Measurements from ENCODE around the gene ITGB5.
"Not testable (repeated sequence)": the region's sequence is repeated elsewhere in the genome, so short reads cannot be mapped to it uniquely, and the experiment has no call there.

ITGB5 gene

GRCh38 chr3:124766113-124767095, 120.8 kb downstream of the ITGB5 start:
- no peak for DNase-seq

- no peak for DNase-seq
Observed at GRCh38 chr3:124765197-124765840, 121.8 kb downstream of the ITGB5 start.

DNA sequence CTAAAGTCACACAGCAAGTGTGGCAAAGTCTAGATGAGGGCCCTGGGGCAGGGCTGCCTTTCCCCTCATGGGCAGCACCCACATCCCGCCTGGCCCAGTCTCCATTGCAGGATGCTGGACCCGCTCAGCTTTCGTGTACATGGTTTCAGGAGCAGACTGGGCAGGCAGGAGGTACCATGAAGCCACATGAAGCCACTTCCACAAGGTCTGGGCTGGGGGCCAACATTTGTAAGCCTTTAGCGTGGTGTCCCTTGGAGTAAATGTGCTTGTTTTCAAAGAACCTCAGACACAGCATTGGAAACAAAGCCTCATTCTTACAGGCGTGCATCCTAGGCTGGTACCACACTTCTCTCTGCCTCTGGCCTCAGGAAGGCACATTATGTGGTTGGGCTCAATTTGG, 122.4 kb downstream of the ITGB5 start:
- DNase-seq: no peak

GRCh38 chr3:124763644-124764358, 123.4 kb downstream of the ITGB5 start:
- no peak for DNase-seq

DNA sequence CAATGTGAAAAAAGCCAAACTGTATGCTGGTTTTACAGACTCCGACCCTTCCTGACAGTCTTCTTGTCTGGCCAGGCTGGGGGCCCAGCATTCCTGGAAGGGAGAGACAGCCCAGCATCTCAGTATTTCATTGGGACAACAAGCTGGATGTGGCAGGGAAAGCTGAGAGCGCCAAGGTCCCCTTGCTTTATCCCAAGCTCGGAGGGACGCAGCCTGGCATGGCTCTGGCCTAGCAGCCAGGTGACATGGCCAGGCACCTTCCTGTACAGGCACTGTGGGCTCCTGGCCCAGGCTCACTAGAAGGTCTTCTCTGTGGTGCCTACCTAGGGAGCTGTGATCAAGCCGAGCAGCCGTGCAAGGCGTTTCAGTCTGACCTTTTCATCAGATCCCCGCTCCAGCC, 124.0 kb downstream of the ITGB5 start:
- no peak for DNase-seq

DNA sequence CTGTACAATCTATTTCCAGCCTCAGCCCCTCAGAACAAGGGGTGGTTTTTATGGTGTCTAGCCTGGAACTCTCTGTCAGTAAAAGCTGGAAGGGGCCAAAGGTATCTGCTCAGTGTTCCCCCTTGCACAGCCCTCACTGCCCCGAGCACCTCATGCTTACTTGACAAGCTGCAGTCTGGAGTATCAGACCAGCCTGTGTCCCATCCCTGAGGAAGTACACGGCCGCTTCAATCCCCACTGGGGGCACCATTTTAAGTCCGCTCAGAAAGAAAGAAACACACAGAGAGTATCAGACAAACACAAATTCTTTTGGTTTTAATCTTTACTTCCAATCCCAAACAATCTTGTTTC, 124.5 kb downstream of the ITGB5 start:
- DNase-seq: no peak

DNA sequence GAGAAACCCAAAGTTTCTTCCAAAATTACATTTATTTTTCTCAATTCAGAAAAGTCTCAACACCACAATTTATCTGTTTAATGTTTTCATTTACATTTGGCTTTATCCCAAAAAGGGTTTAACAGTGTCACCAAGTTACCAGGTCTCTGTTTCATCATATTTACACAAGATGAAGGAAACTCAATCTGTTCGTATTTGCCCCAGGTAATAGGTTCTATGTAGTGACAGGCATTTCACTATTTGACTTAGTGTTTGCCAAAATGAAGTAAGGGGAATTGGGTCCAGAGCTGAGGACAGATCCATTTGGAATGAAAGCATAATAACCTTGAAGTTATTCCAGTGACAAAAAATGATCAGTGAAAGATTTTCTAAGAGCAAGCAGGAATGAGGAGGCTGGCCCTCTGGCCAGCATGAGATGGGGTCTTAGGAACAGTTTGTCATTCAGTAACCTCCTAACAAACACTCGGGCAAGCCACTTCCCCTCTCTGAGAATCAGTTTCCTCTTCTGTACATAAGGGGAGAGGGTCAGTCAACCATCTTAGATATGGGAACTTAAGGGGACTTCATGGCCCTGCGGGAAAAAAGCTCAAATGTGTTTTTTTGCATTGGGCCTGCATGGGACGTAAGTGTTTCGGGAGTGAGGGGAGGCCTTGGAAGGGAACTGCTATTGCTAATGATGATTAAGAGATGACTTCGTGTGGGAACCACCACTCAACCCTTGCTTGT, 125.1 kb downstream of the ITGB5 start:
- DNase-seq: peak; percentile 8

DNA sequence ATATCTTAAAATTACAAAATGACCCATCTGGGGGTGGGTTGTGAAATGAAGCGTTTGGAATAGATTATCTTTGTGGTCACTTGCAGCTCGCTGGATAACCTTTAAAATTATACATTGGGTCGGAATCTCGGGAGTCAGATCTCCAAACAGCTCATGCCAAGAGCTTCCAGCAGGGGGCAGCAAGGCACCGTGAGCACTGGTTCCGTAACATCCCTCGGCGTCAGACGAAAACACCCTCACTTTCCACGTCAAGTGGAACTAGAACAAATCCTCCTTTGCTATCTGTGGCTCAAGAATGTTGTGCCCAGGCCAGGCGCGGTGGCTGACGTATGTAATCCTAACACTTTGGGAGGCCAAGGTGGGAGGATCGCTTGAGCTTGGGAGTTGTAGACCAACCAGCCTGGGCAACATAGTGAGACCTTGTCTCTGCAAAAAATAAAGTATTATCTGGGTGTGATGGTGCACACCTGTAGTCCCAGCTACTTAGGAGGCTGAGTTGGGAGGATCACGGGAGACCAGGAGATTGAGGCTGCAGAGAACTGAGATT, 125.8 kb downstream of the ITGB5 start:
- DNase-seq: peak; percentile 68

DNA sequence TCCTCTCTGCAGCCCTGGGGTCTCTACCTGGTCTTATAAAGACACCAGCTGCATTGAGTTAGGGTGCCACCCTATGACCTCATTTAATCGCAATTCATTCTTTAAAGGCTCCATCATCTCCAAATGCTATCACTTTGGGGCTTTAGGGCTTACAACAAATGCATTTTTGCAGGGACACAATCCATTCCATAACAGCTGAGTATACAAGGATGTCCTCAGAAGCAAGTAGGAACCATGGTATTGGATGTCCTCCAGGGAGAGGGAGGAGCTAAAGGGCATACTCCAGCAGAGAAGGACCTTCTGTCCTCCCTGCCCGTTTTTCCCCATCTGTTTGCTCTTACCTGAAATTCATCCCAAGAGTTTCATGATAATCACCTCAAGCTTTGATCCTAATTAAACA, 126.6 kb downstream of the ITGB5 start:
- no peak for DNase-seq

- DNase-seq: no peak
Observed at GRCh38 chr3:124759666-124760401, 127.3 kb downstream of the ITGB5 start.

DNA sequence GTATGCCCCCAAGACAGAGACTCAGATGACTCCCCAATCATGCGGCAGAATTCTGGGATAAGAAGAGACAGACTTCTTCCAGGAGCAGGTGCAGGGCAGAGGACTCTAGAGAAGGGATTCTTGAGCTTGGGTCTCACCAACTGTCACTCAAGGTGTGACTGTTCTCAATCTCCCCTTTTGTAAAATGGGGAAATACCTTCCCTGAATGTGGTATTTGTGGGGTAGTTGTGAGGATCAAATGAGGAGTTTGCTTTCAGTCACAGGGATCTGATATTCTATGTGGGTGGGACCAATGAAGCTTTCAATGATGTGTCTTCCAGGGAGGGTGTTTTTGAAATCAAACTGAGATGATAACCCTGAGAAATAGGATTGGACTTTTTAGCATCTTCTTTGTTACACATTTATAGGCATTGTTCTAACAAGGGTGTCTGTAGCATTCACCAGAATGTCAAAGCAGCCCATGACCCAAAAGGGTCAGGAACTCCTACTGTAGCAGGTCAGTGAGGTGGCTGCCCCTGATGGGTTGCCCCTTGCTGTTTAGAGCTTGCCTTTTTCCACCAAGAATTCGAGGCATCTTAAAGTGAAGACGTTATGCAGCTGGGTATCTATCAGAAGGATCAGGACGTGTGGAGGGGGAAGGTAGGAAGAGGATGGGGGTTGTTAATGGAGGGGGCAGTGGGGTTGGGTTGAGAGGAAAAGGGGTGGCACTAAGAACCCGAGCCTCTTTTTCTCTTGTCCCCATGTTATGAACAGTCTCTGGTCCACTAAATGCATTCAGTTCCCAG, 128.1 kb downstream of the ITGB5 start:
- DNase-seq: no peak

- not testable (repeated sequence) for DNase-seq
Observed at GRCh38 chr3:124757926-124758325, 129.2 kb downstream of the ITGB5 start.

- DNase-seq: no peak
Observed at GRCh38 chr3:124752051-124752450, 135.1 kb downstream of the ITGB5 start.

DNA sequence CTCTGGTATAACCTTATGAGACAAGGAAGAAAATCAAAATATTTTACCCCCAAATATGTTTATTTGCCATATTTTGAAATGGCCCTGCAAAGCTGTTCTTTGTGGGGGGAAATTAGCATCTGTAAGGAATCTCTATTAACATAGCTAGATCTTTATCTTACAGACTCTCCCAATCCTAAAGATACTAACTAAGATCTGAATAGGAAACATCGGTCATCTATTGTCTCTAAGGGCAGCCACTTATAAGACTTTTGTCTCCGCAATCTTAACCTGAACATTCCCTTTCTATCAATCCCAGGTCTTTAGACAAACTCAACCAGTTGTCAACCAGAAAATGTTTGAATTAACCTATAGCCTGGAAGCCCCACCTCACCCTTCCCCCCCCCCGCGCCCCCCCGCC, 135.7 kb downstream of the ITGB5 start:
- no peak for DNase-seq

GRCh38 chr3:124749877-124750276, 137.3 kb downstream of the ITGB5 start:
- not testable (repeated sequence) for DNase-seq

DNA sequence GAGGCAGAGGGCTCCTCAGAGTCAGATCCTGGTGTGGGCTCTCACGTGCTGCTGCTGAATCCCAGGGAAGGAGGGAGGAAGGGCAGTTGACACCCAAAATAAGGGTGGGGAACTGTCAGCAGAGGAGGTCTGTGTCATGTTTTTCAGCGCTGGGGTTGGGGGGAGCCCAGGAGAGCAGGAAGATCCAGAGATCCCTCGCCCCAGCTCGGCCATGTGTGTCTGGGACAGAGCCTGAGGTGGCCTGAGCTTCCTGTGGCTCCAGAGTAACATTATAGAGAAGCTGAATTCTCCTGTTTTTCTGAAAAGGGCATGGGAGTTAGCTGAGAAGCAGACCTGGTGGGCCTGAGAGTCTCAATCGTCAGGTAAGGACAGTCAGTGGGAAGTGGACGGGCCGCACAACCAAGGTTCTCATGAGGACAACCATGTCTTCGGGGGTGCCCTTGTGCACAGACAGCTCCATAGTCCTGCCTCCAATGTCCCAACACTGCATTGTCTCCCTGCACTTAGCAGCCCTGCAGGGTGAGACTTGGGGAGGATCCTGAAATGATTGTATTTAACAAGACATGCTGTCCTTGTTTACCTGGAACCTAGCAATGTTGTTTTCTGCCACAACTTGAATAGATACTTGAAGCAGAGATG, 138.5 kb downstream of the ITGB5 start:
- DNase-seq: no peak

DNA sequence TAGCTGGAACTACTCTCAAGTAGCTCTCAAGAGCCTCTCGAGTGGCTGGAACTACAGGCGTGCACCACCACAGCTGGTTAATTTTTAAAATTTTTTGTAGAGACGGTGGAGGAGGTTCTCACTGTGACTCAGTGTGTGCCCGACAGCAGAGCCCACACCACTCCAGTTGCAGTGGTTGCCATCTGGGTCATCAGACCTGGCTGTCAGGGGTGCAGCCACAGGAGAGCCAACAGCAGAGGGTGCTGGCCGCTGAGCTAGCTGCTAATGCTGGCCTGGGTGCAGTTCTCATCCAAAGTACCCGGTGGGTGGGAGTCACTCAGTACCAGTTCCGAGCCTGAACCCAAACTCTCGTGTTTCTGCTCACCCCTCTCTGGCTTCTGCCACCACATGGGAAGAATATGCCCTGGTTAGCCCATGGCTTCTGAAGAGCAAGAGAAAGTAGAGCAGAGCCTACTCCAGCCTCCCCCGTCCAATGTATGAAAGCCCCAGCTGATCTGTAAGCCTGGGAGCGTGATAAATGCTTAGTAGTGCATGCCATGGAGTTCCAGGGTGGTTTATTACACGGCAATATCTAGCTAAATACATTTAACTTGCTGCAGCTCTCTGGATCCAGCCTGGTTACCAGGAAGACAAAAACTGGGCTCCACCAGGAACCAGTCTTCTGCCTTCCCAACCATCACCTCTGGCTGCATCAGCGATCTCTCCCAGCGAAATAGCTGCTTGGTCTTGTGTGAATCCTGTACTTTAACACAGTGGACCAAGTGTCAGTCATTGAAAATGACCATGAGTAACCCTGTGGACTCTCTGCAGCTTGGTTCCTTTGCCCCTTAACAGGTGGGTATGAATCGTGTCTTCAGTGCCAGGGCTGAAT, 139.8 kb downstream of the ITGB5 start:
- no peak for DNase-seq

GRCh38 chr3:124745756-124746155, 141.4 kb downstream of the ITGB5 start:
- DNase-seq: no peak

DNA sequence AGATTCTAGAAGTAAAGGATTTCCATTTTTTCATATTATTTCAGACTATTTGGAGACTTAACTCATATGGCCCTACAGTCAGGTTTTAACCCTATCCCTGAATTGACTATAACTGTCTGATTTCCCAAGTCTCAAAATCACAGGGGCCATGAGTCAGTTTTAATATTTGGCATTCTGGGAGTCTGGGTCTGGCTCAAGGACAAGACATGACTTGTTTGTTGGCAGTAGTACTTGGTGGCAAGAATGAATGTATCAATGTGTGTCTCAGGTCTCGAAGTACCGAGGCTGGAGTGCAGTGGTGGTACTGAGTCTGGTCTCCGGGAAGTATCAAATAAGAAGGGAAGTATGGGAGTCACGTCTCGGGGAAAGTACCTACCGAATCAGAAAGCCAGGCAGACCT, 146.1 kb downstream of the ITGB5 start:
- no peak for DNase-seq

GRCh38 chr3:124731760-124732159, 155.4 kb downstream of the ITGB5 start:
- no peak for DNase-seq

All from MV-4-11 (cell line).